HG03045 (cell line): ENCODE results near the gene CACNA2D1.

Experiments used
- ATAC-seq: cut with Tn5 transposase; IDR thresholded peaks from one replicate; pipeline ENCODE4 v1.9.1; 2021; ENCODE audit warnings: mild to moderate bottlenecking, moderate library complexity; ENCODE audit not compliant: unreplicated experiment

CACNA2D1 gene

DNA sequence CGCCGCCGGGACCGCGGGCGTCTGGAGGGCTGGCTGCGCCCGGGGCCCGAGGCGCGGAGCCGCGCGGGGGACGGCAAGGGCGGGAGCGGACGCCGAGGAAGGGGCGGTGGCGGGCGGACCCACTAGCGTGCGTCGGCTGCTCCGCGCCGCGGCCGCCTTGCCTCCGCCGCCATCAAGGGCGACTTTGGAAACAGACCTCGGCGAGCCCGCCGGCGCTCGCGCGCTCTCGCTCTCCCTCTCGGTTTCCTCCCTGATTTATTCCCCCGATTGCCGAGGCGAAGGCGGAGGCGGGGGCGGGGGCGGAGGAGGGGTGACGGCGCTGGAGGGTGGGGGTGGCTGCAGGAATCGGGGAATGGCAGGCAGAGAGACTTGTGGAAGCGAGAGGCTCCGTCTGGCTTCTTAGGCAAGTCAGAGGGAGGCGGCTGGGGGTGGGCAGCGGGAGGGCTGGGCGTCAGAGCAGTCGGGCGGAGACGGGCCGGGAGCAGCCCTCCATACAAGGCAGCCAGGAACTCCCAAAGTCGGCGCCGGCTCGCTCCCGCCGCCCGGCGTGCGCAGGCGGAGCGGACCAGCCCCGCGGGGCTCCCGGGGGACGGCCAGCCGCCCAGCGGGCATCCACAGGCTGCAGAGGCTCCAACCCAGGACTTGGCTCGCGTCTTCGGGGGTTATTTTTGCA lies at the start of gene CACNA2D1:
Gene CACNA2D1, minus strand, starts transcription at position 231 of the 673 bp plus-strand sequence.
- no peak for ATAC-seq

DNA sequence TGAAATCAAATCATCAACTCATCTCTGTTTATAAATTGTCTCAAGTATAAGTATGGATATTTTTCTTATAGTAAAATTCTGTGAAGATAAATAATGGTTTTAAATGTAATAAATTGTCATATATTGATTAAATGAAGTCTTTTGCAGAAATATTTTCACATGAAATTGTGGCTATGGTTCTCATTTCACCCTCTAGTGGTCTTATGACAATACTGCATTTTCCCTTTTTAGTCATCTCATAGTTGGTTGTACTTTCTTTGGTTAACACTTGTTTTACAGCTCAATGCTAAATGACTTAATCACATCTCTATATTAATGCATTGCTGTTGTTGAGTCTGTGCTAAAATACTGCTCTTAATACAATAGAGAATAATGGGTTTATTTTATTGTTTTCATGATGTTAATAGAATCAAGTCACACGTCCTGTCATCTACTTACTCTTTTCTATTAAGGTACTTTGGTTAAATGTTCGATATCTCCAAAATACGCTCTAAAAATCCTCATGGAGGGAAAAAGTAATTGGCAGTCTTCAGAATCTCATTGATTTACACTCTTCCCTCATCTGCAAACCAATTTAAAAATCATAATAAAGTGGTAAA lies 38.0 kb upstream of the CACNA2D1 start:
- ATAC-seq = no peak

DNA sequence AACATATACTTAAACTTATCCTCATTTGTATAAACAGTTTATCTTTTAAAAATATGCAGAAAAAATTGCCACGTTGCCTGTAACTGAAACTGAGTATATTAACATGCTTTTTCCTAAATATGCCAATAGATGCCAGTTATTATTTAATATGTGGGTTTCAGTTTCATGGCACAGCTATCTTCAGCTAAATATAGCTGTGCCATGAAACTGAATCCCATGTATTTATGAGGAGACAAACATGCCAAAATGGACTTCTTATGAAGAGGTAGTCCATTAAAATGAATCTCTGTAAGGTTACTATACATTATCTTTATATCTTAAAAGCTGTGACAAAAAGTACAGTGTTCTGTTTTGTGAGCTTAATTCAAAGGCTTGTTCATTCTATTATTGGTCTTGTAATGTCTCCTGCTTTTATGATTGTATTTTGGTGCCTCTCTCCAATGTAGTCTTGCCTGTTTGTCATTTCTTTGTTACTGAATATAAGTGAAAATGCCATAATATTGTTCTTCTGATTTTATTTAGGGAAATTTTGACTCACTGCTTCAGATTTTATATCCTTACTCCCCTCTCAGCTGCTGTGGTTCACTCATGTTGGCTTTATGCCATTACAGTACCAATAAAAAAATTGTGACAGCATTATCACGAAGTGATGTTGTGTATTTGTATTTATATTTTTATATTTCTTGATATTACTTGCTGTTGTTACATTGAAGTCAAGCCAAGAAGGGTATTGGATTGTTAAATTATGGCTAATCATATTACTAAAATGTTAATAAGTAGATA lies 34.3 kb upstream of the CACNA2D1 start:
- no peak for ATAC-seq

GRCh38 chr7:82472966-82473365 lies 29.4 kb upstream of the CACNA2D1 start:
- no peak for ATAC-seq

DNA sequence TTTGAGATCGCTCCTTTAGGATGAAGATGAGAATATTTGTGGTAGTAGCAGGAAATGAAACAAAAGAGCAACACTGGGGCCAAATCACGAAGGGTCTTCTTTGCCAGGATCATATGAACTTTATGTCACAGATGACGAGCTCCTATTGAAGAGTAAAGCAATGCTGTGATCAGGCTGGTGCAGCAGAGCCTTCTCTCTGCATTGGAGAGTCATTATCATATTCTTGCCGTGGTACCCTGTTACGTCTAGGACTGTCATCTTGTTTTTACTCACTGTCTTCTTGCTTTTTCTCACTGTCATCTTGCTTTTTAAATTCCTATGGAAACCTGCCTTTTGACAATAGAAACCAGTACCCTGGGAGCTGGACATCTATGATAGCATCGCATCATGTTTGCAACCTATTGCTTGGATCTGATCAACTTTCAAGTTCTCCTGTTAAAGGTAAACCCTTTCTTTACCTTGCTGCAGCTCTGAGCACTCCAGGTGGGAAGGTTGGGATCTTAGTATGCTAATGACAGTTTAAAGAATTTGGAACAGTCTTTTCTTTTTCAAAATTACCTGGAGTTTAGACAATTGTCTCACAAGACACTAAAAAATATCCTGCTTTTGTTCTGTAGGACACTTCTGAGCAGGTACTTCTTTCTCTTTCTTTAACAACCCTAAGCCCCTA lies 27.9 kb upstream of the CACNA2D1 start:
- no peak for ATAC-seq

DNA sequence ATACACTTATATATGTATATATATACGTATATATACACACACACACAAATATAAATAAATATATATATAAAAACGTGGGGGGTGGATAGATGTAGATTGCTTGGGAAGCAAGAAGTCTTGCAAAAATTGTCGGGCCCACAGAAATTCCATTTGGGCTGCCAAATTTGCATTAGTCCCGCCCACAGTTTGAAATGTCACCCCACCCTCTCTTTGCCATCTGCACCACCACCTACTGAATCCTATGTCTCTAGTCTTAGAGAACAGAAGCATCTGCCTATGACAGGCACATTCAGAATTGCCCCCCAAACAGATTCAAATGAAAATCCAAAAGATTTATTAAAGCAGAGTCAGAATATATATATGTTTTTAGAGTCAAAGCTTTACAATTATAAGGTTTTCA lies 25.6 kb upstream of the CACNA2D1 start:
- no peak for ATAC-seq

- no peak for ATAC-seq
Measured at GRCh38 chr7:82468435-82468834, 24.9 kb upstream of the CACNA2D1 start.

DNA sequence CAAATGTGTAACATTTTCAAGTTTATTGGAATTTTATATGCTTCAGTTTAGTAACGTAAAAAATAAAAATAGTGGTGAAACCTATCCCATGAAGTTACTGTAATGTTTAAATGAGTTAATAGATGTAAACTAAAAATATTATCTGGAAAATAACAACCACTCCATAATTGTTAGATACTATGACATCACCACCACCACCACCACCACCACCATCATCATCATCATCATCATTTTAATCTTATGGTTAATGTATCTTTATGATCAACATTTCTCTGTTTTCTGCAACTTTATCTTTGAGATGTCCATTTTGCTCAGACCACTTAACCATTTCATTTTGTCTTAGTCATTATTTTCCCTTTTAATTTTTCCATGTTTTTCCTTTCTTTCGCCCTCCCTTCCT lies 23.4 kb upstream of the CACNA2D1 start:
- ATAC-seq = no peak

DNA sequence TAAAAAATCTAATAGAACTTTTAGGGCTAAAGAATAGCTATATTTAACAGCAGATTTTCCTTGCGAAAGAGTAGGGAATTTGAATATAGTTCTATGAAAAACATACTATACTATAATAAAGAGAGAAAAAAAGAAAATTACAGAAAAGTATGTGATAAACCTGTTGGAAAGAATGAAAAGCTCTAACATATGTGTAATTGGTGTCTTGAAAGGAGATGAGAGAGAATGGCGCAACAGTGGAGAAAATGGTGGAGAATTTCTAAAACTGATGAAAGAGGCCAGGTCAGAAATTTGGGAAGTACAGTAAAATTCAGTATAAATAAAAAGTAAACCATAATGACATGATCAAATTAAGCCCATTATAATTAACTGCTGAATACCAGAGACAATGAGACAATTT lies 20.8 kb upstream of the CACNA2D1 start:
- ATAC-seq = no peak

DNA sequence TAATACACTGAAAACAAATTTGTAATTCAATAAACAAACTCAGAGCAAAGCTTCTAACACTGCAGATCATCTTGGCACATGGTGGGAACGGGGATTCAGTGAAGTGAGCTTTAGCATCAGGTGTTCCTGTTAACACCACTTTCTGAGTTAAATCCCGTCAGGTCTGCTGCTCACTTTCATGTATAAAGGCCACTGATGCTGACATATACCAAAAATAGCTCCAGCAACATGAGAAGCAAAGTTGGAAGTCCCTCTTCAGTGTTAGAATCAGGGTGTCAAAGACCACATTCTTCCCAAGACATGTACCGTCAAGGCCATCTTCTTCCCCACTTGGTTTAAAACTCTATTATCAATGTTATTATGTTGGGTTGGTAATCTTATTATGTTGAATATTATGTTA lies 11.7 kb upstream of the CACNA2D1 start:
- ATAC-seq = no peak

GRCh38 chr7:82450759-82451158 lies 7.2 kb upstream of the CACNA2D1 start:
- ATAC-seq = no peak

DNA sequence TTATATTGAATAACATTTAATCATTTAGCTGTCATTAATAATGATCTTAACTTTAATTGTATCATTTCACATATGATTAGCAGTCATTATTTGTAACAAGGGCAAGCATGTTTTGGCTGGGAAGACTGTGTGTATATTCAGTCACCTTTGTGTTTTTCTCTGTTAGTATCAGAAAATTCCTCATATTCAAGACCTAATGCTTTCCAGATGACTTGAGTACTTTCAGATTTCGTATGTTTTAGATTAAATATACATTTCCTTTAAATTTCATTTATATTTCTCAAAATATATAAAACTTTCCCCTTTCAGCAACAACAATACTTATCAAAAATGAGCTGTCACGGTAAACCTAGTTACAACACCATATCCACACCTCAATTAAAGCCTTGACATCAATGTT lies 6.3 kb upstream of the CACNA2D1 start:
- ATAC-seq = no peak

GRCh38 chr7:82446897-82447296 lies 3.3 kb upstream of the CACNA2D1 start:
- no peak for ATAC-seq

GRCh38 chr7:82445271-82445670 lies 1.7 kb upstream of the CACNA2D1 start:
- no peak for ATAC-seq

- no peak for ATAC-seq
Measured at GRCh38 chr7:82444220-82444909, 788 bp upstream of the CACNA2D1 start.

GRCh38 chr7:82443036-82443546 lies 486 bp downstream of the CACNA2D1 start:
- no peak for ATAC-seq

DNA sequence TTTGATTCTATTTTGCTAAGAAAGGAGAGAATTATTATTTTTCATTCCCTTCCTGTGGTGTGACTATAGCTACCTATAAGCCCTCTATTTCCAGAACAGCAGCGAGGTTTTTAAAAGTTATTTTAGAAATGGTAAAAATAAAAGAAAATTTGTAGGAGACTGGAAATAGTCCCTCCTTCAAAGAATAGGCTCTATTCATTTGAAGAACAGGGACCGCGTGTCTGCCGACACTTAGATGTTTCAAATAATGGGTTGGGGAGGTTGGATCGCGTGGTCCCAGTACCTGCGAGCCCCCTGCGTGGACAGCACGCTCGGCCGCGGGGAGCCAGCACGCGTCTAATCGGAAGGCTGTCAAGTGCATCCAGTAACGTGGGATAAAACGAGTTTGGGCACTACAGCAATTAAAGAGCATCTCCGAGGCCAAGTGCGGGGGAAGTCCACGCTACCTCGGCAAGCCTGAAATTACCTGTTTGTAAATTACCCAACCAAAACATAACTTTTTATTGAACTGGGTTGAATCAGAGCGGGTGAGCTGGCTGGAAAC lies 1.0 kb downstream of the CACNA2D1 start:
- ATAC-seq = no peak

DNA sequence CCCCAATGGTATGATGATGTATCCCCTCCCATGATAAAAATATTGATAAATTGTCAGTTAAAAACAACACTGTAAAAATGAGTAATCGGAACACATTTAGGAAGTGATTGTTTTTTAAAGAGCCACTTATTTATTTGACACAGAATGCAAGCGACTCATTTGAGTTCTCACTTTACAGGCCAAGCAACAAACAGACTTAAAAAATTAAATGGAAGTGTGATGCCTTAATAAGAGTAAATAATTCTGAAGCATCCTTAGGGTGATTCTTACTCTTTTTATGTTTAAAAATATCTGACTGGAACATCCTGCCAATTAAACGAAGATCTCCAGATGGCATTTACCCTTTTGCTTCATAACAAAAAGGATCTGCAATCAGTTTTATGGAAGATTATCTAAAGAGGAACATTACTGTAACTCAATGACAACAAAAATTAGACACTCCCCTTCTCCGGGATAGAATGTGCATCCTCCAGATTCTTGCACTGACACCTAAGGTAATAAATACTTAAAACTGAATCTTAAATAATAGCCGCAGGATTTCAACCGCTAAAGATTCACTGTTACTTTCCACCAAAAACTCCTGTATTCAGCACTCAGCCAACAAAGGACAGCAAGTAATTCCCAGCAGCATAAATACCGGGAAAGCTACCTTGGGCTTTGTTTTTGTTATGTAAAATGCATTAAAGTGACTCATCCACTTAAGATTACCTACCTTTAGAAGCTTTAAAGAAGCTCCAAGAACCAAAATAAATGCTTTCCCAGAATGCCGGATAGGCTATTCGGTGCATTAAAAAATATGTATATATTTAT lies 1.7 kb downstream of the CACNA2D1 start:
- no peak for ATAC-seq

GRCh38 chr7:82438521-82438920 lies 5.1 kb downstream of the CACNA2D1 start:
- no peak for ATAC-seq

DNA sequence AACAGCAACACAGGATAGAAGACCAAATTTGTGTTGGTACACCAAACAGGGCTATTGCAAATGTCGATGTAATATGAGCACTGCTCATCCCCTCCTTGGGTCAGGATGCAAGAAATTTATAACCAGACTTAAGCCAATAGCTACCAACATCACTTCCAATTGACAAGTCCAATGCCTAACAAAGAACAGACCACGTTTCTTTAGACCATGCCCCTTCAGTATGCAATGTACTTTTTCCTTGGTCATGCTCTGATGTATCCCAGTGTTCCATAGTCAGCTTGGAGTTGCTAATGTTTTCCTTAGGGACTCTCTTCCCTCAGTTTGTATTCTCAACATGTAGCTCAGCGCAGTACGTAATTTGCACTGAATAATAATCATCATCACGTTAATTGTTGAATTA lies 7.8 kb downstream of the CACNA2D1 start:
- no peak for ATAC-seq
